ENCODE data around the gene KIF5A. TPM values are rescaled to one million over a fixed set of nuclear protein-coding genes. Genes with fewer than 3 reads are reported as not detected.

The KIF5A gene
- total and polyA plus RNA-seq, 2 of the 4 experiments (the other 2 are of a cell fraction) = 0.15 to 0.18 TPM

- intact Hi-C loops (cut with micrococcal nuclease) (no loop called here), dilution Hi-C loops (cut with HindIII; ENCODE audit: low sequenced_read_pairs, unreplicated experiment) (no loop called here), in situ Hi-C loops (cut with MboI; ENCODE audit: low sequenced_read_pairs) (no loop called here)
- no peak overlapping the region for H3K4me2 ChIP-seq (ENCODE audit: low read depth, low read length)
- H2BK5ac ChIP-seq (ENCODE audit: low read depth, low read length, poor library complexity, severe bottlenecking) = no peak overlapping the region
- no peak overlapping the region for H3K23ac ChIP-seq (ENCODE audit: low read depth, low read length)
- WGBS, 2 experiments (ENCODE audit: extremely low coverage in 2 of 2, insufficient read length in 1 of 2) = no CpG with 5 or more reads among the region's 10 CpGs
- H2BK20ac ChIP-seq (ENCODE audit: low read depth, low read length) = no peak overlapping the region
- TF ChIP-seq BHLHE40 (IDR thresholded peaks at IDR 0.05; ENCODE audit: low read depth, low read length) (no peak), NFE2L2 (IDR thresholded peaks at IDR 0.05; ENCODE audit: low read depth, low read length) (no peak), CHD1 (IDR thresholded peaks at IDR 0.05; ENCODE audit: low read depth, low read length) (no peak), SMC3 (IDR thresholded peaks at IDR 0.05; ENCODE audit: low read depth, low read length) (no peak), RAD21 (IDR thresholded peaks at IDR 0.05; ENCODE audit: low read length) (no peak), MXI1 (IDR thresholded peaks at IDR 0.05; ENCODE audit: borderline replicate concordance, low read depth, low read length) (no peak), CEBPB (IDR thresholded peaks at IDR 0.05; ENCODE audit: low read depth, low read length) (no peak), MAFK (IDR thresholded peaks at IDR 0.05; ENCODE audit: low read depth, low read length) (no peak), FOS (IDR thresholded peaks at IDR 0.05; ENCODE audit: low read depth, low read length) (no peak), MAZ (IDR thresholded peaks at IDR 0.05; ENCODE audit: borderline replicate concordance, low read depth, low read length) (no peak), ELK1 (IDR thresholded peaks at IDR 0.05; ENCODE audit: borderline replicate concordance, low read depth, low read length) (no peak), RFX5 (IDR thresholded peaks at IDR 0.05; ENCODE audit: low read depth, low read length) (no peak), CTCF (conservative IDR thresholded peaks at IDR 0.05; ENCODE audit: low read depth, low read length) (no peak), POLR2A (IDR thresholded peaks at IDR 0.05; ENCODE audit: low read depth, low read length) (no peak)
- peaks cover 11% of the 10 kb centered on the region; the same call in 1 of the 2 replicates for H3K9me1 ChIP-seq (ENCODE audit: insufficient read depth, low read length)
- H2BK120ac ChIP-seq (ENCODE audit: low read depth, low read length) = no peak overlapping the region
- peaks cover 0 to 13% of the 10 kb centered on the region in 2 experiments; a peak in 2 of 4 replicates for H3K79me1 ChIP-seq (ENCODE audit: low read depth in 1 of 2, low read length in 2 of 2)
- H2AK5ac ChIP-seq (ENCODE audit: low read depth, low read length) = no peak overlapping the region
- H4K5ac ChIP-seq (ENCODE audit: low read depth, low read length) = no peak overlapping the region
- no peak overlapping the region for H4K8ac ChIP-seq (ENCODE audit: low read depth in 2 of 2, low read length in 2 of 2)
- H3K9me3 ChIP-seq (ENCODE audit: control insufficient read depth, insufficient read depth, low read length) = no peaks in the 10 kb centered on the region
- H2AK9ac ChIP-seq (replicated peaks; ENCODE audit: low read depth, low read length, poor library complexity) = no peak overlapping the region
- ChIA-PET POLR2A (ENCODE audit: unreplicated experiment) (no interaction called here), CTCF (interaction anchor here (0.8 kb wide), 1 partner anchor 19 kb away, joined by 3 read pairs; the partner anchor contains the start of gene B4GALNT1)
- H3K27me3 ChIP-seq (ENCODE audit: control insufficient read depth, insufficient read depth, low read length) = no peaks in the 10 kb centered on the region; the same call in 1 of the 2 replicates
- BruUV-seq (replicated peaks) = no TSS peak
- H3K4me3 ChIP-seq (ENCODE audit: insufficient read depth, low read depth, low read length) = no peak overlapping the region
- no peak overlapping the region for H3K14ac ChIP-seq (replicated peaks; ENCODE audit: low read depth, low read length)
- peaks cover 38% of the 10 kb centered on the region for H3K36me3 ChIP-seq (ENCODE audit: control insufficient read depth, insufficient read depth, low read length)
- peak overlapping the region; percentile 26 for H2AFZ ChIP-seq (replicated peaks; ENCODE audit: low read length, poor library complexity)
- no peak overlapping the region for H2BK15ac ChIP-seq (ENCODE audit: low read depth, low read length)
- no peak overlapping the region for H3K9ac ChIP-seq (ENCODE audit: low read depth, low read length)
- H3K4ac ChIP-seq (ENCODE audit: low read depth, low read length) = no peak overlapping the region
- H4K91ac ChIP-seq (ENCODE audit: insufficient read depth, low read depth, low read length) = no peak overlapping the region
- no peak overlapping the region for H3K18ac ChIP-seq (ENCODE audit: low read depth, low read length)
- H3K56ac ChIP-seq (ENCODE audit: extremely low read depth, insufficient read depth, low read length) = no peak overlapping the region
- DNase-seq (no peak), ATAC-seq (ENCODE audit: low read depth) (no peak)
- peaks cover 4% of the 10 kb centered on the region for H3K4me1 ChIP-seq (ENCODE audit: control insufficient read depth, insufficient read depth, low read length)
- no peak overlapping the region for H3K27ac ChIP-seq (ENCODE audit: insufficient read depth, low read length)
- H4K20me1 ChIP-seq (ENCODE audit: insufficient read depth, low read length) = no peaks in the 10 kb centered on the region
Observed at GRCh38 chr12:57613427-57614109, 63.7 kb downstream of the KIF5A start.
